Right lobe of liver (tissue), 4 donors: ENCODE data around the gene ANKRD11.

Source experiments
- CTCF ChIP-seq, 4 donors: fragments of 200-600 bp in 3 of 4; fragments of 450-650 bp in 1 of 4; IDR thresholded peaks; one replicate each; pipeline versions ENCODE4 v1.5.1 to v1.8.0; 2016 to 2022; ENCODE audit warnings: antibody characterized with exemption in 4 of 4, mild to moderate bottlenecking in 2 of 4
- POLR2A ChIP-seq: fragments of 450-650 bp; IDR thresholded peaks from one replicate; pipeline ENCODE4 v1.6.1; 2017; ENCODE audit warnings: antibody characterized with exemption, mild to moderate bottlenecking
- donor health status: DM: no; HTN: no; CAD: no.
- donor health status: DM: no; HTN: no; CAD: no.
- donor health status: DM: no; HTN: yes; CAD: no.

- no peak for TF ChIP-seq CTCF (IDR thresholded peaks at IDR 0.05)
- TF ChIP-seq POLR2A = no peak
These were observed 80.0 kb downstream of the ANKRD11 start for GRCh38 chr16:89410322-89410721.
